Fibroblast of villous mesenchyme (primary cell): ENCODE results near the gene INSL3. TPM values are rescaled to one million over a fixed set of nuclear protein-coding genes. Genes with fewer than 3 reads are reported as not detected.

Experiments used
- DNase-seq: peaks from one replicate; pipeline ENCODE4 v3.0.0-alpha.2; 2010; ENCODE audit warnings: low read depth
- H3K4me3 ChIP-seq: 2 replicates; pipeline ENCODE4 v1.5.1; 2011; ENCODE audit warnings: low read depth, mild to moderate bottlenecking, low read length
- total RNA-seq: library from RNA; depleted of rRNA; stranded (reverse); fragments of >200 nt; gene quantifications from 2 replicates; pipeline ENCODE4 v1.2.3, GENCODE V29; 2012
- TF ChIP-seq, protein P1 (sequence below): IDR thresholded peaks from 2 replicates; pipeline ENCODE4 v1.5.1; 2012; ENCODE audit warnings: low read depth, mild to moderate bottlenecking, low read length; ENCODE audit not compliant: insufficient read depth

INSL3 gene
- total RNA-seq, 1 donor = not detected

DNA sequence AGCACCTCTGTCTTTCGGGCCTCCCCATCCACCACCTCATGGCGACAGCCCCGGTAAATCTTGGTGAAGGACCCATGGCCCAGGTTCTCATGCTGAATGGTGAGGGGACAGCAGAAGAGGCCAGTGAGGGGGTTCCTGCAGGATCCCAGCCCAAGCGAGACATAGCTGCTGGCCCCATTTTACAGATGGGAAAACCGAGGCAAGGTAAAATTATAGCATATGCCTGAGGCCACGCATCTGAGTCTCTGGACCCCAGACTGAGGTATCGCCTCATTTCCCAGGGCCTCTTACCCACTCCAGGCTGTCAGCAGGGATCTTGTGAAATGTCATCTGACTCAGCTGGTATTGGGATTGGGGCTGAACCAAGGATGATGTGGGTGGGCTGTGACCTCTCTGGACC lies 16.7 kb upstream of the INSL3 start:
- no peak overlapping the region for H3K4me3 ChIP-seq
- TF ChIP-seq, protein P1, sequence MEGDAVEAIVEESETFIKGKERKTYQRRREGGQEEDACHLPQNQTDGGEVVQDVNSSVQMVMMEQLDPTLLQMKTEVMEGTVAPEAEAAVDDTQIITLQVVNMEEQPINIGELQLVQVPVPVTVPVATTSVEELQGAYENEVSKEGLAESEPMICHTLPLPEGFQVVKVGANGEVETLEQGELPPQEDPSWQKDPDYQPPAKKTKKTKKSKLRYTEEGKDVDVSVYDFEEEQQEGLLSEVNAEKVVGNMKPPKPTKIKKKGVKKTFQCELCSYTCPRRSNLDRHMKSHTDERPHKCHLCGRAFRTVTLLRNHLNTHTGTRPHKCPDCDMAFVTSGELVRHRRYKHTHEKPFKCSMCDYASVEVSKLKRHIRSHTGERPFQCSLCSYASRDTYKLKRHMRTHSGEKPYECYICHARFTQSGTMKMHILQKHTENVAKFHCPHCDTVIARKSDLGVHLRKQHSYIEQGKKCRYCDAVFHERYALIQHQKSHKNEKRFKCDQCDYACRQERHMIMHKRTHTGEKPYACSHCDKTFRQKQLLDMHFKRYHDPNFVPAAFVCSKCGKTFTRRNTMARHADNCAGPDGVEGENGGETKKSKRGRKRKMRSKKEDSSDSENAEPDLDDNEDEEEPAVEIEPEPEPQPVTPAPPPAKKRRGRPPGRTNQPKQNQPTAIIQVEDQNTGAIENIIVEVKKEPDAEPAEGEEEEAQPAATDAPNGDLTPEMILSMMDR = no peak
- DNase-seq = no peak

DNA sequence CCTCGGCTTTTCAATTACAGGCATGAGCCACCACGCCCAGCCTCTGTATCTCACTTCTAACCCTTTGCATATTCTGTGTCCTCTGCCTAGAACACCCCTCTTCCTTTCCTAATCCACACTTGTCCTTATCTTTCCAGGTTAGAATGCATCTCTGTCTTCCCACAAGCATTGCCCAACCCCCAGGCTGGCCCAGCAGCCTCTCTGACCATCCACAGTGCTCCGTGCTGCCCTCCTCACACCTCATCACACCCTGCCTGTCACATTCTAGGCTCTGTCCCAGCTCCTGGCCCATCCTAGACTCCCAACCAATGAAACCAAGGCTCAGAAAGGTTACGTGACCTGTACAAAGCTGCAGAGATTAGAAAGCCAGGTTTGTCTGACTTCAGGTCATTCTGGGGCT lies 15.2 kb upstream of the INSL3 start:
- H3K4me3 ChIP-seq = no peak overlapping the region
- DNase-seq = no peak
- TF ChIP-seq, protein P1 = no peak

DNA sequence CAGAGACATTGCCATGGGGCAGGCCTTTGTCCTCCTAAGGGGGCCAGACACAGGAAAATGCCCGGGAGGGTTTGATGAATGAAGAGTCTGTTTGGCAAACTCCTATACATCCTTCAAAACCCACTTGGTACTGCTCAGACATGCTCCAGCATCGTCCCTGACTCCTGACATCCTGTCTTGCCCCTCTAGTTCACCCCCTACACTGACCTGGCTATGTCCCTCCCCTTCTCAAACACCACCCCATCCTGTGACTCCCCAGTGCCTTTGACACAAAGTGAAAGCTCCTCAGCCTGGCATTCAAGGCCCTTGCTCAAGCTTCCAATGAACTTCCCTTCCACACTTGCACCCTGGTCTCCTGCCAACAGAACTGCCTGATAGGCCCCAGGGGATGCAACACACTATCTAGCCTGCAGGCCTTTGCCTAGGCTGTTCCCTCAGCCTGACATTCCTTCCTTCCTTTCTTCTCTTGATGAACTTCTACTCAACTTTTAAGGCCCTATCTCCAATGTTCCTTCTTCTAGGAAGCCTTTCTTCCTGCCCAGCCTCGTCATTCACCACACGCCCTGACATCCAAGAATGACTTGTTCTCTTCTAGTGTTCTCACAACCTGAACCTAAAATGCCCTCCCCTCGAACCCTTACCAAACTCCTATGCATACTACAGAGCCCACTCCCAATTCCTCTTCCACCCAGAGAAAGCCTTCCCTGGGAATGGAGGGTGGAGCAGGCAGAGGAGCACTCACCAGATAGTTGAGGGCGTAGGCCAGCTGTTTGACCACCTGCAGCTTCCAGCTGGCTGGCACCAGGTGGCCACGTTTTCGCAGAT lies 14.1 kb upstream of the INSL3 start:
- TF ChIP-seq, protein P1 = no peak
- H3K4me3 ChIP-seq = no peak overlapping the region
- DNase-seq = no peak

DNA sequence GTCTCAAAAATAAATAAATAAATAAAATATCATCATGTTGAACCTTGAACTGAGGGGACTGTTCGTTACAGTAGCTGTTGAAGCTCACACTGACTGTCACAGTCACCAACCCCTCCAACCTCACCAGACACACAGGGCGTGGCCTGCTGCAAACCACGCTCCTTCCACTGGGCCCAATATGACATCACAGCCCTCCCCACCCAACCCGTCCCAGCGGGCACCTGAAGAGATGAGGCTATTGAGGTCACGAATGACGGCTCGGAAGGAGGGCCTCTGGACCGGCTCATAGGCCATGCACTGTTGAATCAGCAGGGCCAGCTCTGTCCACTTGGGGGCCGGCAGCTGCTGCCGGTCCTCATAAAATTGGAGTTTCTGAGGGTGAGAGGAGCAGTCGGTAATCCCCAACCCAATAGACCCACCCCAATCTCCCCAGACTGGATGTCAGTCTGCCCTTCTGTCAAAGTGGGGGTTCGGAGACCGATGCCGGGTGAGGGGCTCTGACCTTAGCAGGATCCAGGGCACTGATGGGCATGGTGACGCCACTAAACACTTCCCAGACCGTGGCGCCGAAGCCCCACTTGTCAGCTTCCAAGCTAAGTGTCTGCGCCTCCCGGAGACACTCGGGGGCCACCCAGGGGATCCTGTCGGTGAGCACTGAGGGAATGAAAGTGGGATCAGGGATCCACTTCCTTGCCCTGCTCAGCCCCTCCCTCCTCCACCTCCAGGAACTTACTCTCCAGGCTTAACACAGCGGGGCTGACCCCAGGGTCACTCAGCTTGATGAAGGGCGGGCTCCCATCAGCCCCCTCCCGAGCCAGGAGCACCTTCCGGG lies 13.2 kb upstream of the INSL3 start:
- TF ChIP-seq, protein P1 = peak; percentile 4
- no peak for DNase-seq
- H3K4me3 ChIP-seq = no peak overlapping the region

DNA sequence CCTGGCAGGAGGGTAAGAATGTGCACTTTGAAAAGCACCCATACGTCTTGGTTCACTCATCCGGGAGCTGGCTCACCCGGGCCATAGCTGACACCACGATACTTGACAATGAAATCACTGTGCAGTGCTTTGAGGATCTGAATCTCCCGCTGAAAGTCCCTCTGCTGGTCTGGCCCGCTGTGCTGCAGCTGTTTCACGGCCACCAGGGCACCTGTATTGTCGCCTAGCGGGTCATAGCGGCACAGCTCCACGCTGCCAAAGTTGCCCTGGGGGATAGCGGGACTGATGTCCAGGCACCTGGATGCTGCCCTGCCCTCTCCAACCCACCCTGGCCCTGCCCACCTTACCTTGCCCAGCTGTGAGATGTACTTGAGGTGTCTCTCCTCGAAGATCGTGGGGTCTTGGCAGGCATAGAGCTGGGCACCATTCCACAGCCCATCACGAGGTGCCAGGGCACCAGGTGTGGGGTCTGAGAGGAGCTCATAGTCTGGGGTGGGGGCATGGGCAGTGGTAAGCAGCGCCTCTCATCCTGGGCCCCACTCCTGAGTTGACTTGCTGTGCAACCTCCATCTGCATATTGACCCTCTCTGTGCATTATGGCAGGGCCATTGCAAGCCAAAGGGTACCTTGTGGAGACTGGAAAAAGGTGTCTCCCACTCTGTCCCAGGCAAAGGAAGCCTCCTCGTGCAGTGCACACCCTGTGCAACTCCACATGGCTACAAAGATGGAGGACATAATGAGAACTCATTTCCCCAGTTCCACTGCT lies 11.3 kb upstream of the INSL3 start:
- TF ChIP-seq, protein P1 = no peak
- no peak for DNase-seq
- no peak overlapping the region for H3K4me3 ChIP-seq

DNA sequence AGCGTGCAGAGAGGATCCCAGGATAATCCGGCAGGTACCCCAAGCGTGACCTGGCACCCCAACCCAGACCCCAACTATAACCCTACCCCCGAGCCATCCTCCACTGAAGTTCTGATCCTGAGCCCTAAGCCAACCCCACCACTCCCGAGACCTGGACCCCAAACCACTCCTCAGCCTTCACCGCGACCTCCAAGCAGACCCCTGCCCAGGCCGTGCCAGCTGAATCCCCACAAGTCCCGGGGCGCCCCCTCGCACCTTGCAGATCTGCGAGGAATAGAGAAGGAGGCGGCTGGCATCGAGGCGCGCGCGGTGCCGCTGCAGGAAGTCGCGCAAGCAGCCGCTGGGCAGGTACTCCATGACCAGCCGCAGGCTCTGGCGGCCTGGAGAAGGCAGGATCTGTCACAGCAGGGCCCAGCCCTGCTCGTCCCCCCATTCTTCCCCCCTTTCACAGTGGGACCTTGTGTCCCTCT lies 10.1 kb upstream of the INSL3 start:
- TF ChIP-seq, protein P1 = no peak
- H3K4me3 ChIP-seq = no peak overlapping the region
- DNase-seq = no peak
